HG03097 (cell line): Measurements from ENCODE around the gene TSGA10.
"Not testable (repeated sequence)": the region's sequence is repeated elsewhere in the genome, so short reads cannot be mapped to it uniquely, and the experiment has no call there.

ENCODE experiments used
- ATAC-seq: cut with Tn5 transposase; IDR thresholded peaks from one replicate; pipeline ENCODE4 v1.9.1; 2021; ENCODE audit not compliant: unreplicated experiment, low FRiP score

Gene TSGA10, protein sequence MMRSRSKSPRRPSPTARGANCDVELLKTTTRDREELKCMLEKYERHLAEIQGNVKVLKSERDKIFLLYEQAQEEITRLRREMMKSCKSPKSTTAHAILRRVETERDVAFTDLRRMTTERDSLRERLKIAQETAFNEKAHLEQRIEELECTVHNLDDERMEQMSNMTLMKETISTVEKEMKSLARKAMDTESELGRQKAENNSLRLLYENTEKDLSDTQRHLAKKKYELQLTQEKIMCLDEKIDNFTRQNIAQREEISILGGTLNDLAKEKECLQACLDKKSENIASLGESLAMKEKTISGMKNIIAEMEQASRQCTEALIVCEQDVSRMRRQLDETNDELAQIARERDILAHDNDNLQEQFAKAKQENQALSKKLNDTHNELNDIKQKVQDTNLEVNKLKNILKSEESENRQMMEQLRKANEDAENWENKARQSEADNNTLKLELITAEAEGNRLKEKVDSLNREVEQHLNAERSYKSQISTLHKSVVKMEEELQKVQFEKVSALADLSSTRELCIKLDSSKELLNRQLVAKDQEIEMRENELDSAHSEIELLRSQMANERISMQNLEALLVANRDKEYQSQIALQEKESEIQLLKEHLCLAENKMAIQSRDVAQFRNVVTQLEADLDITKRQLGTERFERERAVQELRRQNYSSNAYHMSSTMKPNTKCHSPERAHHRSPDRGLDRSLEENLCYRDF

DNA sequence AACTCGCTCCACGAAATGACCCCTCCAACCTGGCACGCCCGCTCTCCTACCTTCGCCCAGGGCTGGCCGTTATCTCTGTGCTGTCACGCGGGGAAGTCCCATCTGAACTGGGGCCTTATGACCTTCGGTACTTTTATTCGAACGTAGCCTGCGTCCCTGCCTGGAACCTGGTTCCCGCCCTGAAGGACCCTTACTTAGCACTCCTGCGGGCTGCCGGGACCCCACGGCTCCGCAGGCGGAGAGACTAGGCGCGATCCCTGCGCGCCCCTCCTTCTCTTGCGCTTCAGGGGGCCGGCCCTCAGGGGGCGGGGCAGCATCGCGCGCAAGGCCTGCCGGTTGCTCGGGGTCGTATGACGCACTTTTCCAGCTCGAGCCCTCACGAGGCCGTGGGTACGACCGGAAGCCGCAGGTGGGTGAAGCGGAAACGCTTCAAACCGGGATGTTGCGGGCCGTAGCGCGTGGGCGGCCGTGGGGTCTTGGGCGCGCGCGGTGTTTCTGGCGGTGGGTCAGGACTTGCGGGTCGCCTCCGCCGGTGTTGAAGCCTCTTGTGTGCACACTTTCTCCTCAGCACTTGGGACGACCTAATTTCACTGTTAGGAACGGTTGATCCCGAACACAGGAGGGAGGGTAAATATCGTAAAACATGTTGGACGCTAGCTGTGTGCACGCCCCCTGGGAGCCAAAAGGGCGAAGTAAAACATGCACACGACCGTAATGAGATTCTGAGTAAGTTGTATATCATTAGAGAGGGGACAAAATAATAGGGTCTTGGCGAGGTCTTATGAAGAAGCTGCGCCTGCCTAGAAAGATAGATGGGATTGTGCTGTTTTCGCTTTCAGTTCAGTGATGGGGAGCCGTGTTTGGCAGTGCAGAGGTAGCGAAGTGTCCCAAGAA lies at the start of gene TSGA10, which contains the start of gene LIPT1:
TSS of gene TSGA10 (minus strand) at position 300 of the 894 bp plus-strand sequence. CDS start 45,503 bp downstream, outside the sequence.
TSS of gene LIPT1 (plus strand) at position 325 of the 894 bp plus-strand sequence. CDS start 6,991 bp downstream, outside the sequence.
- ATAC-seq: peak; percentile 92

DNA sequence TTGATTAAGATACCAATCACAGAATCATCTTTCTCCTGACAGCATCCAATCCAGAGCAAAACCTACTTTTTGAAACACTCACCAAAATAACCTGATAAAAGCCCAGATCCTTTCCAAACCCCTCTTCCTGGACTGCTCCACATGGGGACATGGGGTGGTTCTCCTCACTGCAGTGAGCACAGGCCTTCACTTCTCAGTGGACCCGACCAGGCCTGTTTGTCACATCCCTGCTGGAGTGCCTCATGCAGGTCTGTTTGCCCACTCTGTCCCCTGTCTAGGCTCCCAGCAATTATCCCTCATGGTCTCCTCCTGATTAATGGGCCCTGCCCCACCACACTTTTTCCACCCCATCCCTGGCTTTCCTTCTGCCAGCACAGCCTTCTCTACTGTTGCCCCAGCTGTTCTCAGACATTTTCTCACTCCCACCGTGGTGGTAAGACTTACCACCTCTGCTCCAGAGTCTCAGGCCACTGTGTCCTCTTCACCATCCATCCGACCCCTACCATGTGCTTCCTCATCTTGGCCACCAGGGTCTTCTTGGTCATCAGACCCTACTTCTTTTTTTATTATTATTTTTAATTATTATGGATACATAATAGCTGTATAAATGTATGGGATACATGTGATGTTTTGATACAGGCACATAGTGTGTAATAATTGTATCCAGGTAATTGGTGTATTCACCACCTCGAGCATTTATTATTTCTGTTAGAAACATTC lies 47.4 kb upstream of the TSGA10 start:
- ATAC-seq: no peak

DNA sequence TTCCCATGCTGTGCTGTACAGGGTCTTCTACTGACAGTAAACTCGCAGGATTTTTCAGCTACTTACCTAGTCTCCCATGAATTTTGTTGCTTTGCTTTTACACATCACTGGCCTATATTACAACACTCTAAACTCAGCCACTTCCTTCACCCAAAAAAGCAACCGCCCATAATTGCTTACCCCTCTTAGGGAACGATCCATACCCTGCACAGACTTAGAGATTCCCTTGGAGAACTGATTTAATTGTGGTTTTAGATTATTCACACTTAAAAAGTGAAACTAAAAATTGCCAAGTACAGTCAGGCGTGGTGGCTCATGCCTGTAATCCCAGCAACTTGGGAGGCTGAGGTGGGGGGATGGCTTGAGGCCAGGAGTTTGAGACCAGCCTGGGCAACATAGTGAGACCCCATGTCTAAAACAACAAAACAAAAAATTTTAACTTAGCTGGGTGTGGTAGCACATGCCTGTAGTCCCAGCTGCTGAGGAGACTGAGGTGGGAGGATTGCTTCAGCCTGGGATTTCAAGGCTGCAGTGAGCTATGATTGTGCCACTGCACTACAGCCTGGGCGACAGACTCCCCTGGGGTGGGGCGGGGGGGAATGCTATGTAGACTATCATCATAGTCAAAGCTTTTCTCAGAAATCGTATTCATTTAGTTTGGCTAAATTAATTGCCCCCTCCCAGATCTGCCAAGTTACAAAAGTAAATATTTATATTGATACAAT lies 45.5 kb upstream of the TSGA10 start:
- ATAC-seq: no peak

DNA sequence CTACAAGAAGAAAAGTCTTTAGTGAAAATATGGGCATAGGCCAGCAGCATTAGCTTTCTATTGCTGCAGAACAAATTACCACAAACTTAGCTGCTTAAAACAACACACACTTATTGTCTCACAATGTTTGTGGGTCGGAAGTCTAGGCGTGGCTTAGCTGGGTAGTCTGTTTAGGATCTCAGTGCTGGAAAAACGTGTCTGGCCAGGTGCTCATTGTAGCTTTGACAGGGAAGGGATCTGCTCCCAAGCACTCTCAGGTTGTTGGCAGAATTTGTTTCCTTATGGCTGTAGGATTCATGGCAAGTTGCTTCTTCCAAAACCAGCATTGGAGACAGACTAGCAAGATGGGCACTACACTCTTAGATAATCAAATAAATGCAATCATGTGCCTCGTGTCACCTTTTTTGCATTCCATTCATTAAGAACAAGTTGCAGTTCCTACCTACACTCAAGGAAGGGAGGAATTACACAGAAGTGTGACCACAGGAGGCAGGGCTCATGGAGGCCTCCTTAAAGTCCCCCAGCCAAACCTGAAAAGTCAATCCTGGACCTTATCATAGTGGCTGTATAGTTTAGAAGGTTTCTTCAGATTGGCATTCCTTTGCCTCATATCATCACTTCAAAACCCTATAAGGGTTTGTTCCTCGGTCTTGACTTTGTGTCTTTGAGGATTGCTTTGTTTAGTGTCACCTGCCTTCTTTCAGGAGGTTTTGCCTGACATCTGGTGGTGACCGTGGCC lies 43.5 kb upstream of the TSGA10 start:
- ATAC-seq: no peak

DNA sequence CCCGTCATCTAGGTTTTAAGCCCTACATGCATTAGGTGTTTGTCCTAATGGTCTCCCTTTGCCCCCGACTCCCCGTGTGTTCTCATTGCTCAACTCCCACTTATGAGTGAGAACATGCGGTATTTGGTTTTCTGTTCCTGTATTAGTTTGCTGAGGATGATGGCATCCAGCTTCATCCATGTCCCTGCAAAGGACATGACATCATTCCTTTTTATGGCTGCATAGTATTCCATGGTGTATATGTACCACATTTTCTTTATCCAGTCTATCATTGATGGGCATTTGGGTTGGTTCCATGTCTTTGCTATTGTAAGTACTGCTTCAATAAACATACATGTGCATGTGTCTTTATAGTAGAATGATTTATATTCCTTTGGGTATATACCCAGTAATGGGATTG lies 37.6 kb upstream of the TSGA10 start:
- not testable (repeated sequence) for ATAC-seq

DNA sequence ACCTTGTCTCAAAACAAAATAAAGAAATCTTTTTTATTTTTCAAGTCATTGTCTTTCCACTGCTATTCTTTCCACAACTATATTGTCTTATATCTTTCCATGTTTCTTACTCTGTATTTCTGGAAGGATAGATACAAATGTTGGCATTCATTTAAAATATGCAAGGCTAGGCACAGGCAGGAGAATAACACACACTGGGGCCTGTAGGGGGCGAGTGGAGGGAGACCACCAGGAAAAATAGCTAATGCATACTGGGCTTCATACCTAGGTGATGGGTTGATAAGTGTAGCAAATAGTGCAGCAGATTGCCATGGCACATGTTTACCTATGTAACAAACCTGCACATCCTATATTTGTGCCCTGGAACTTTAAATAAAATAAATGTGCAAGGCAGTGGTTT lies 35.8 kb upstream of the TSGA10 start:
- ATAC-seq: no peak

DNA sequence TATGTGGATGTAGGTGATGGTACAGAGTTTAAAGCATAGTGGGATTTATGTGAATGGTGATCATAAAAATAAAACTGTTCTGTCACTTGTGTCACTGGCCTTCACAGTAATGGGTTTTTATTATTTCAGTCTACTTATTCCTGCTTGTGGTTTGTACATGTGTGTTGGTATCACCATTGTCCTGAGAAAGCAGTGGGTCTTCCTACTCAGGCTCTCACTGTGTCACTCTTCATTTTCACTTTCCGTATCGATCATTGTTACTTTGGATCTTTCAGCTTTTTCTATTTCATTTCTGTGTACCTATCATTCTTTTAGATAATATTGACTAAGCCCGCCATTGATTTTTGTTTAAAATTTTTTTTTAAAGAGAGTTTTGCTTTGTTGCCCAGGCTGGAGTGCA lies 33.6 kb upstream of the TSGA10 start:
- no peak for ATAC-seq

DNA sequence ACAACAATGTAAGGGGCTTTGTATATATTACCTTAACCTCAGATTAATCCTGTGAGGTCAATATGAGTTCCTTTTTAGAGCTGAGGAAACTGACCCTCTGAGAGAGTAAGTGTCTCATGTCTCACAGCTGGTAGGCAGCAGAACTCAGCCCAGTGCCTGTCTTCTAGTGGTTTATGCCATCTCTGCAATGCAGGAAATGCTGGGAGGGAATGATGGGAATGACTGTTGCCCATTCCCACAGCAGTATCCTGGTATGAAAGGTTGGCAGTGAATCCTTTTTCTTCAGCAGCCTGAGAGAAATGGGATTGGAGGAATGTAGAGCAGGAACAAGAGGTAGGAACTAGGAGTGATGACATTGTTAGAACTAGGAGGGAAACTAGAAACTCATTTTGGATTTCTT lies 32.3 kb upstream of the TSGA10 start:
- ATAC-seq: no peak

DNA sequence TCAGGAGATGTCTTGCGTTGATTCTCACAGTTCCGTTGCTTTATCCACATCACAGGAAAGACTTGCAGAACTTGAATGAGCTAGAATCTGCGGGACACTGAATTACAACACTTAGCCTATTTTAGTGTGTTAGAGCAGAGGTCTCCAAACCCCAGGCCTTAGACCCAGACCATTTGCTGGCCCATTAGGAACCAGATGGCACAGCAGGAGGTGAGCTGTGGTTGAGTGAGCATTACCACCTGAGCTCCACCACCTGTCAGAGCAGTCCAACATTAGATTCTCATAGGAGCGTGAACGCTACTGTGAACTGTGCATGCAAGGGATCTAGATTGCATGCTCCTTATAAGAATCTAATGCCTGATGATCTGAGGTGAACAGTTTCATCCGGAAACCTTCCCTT lies 30.1 kb upstream of the TSGA10 start:
- no peak for ATAC-seq

DNA sequence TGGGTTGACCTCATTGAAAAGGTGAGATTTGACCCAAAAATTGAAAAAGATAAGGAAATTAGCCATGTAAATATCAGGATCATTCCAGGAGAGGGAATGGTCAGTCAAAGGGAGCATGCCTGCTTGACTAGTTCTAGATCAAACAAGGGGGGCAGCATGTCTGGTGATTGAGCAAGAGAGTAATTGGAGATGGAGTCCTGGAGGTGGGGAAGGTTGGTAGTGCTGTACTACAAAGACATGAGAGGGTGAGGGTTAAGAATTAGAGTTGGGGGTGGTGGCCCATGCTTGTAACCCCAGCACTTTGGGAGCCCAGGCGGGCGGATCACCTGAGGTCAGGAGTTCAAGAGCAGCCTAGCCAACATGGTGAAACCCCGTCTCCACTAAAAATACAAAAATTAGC lies 28.3 kb upstream of the TSGA10 start:
- no peak for ATAC-seq

DNA sequence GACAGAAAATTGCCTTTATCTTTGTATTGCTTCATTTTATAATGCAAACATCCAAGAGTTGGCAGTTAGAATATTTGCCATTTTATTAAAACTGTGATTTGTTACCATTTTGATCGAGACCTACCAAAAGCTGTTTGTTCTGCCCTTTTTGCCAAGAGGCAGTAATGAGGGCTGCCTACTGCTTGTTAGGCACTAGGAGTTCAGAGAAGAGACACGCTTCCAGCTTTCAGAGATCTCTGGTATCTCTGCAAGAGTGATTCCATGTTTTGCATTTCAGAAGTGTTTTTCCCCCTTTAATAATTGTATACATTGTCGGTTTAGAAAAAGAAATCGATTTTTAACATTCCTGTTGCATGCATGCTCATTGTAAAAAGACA lies 26.9 kb upstream of the TSGA10 start:
- ATAC-seq: no peak

DNA sequence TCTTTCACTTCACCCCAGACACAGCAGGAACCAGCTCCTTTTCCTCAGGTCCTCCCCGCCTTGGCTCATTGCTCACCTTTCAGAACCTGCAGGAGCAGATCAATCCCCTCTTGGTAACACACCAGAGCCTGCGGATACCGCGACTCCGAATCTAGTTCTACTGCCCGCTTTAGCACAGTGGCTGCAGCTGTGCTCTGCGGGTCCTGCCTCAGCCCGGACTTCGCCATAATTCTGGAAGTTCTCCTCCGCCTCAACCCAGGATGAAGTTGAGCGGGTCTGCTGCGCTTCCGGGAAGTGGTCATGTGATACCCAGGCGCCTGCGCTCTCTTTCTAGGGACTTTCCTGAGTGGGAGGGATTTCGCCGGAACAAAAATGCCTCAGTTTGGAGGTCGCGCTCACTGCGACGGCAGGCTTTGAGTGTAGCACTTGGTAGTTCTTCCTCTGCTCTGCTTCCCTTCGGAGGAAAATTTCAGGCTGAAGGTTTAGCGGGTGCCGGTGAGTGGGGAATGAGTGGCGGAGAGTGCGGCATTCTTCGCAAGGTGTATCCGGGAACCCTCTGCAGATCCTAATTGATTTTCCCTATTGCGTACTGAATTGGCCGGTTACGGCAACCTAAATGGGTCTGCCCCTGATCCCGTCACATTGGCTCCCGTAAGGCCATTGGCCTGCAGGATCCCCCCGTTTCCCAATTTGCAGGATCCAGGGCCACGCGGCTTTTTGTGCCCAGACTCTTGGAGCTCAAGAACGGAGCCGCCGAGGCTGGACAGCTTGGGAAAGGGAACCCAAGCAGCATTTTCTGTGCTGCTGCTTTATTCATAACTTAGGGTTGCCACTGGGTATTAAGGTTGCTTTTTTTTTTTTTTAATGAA lies 26.2 kb upstream of the TSGA10 start, which contains the start of the genes MITD1 and MRPL30:
TSS of gene MITD1 (minus strand) at position 304 of the 869 bp plus-strand sequence. CDS start at position 227, 77 bp downstream.
TSS of gene MRPL30 (plus strand) at position 430 of the 869 bp plus-strand sequence. CDS start 5,020 bp downstream, outside the sequence.
- ATAC-seq: peak; percentile 92

DNA sequence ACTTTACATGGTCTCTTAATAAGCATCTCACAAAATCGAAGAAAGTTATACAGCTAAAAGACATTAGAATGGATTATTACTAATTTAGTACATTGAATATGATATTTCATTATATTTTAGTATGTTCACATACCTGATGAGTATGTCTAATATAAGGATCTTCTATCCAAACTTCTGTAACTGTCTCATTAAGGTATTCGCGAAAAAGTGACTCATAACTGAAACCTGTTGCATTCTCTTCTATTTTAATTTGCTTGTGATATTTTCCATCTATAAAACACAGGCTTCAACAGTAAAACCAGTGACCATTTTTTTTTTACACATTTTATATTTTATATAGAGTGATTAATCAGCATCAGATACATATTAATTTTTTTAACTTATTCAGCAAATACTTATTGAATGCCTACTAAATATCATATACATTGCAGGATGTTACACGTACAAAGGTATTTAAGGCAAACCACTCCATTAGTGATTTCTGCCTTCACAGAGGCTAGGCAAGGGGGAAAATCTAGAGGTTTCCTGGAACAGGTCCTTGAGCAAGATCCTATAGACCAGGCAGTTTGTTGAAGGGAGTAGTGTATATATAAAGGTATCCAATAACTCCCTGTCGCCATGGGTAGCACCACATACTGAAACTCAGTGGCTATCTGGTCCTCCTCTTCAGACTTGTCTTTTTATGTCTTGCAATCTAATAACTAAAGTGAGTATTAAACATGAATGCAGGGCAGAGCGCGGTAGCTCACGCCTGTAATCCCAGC lies 16.8 kb upstream of the TSGA10 start:
- no peak for ATAC-seq

DNA sequence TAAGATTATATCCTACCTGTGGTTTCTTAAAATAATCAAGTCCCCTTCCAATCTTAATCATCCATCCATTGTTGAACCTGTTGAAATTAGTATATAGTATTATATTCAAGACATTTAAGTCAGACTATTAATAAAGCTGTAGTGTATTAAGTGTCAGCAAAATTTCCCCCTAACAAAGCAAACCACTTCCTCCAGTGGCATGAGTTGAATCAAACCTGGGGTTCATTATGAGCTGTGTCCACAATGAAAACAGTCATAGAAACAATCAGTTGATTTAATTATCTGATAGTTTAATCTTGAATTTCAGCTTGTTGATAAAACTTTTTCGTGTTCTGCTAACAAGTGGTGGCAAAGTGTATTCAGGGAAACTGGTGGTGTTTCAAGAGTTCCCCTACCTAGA lies 14.8 kb upstream of the TSGA10 start:
- no peak for ATAC-seq

DNA sequence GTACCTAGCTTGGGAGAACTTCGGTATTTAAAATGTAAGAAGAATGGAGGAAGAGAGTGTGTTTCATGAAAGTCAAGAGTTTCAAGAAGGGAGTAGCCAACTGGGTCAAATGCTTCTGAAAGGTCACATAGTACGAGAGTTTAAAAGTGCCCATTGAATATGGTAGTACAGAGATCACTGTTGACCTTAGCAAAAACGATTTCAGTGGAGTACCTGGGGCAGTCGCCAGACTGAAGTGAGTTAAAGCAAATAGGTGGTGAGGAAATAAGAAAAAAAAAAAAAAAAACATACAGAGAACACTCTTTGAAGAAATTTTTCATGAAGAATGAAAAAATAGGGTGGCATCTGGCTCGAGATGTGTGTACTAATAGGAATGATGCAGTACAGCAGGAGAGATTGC lies 11.5 kb upstream of the TSGA10 start:
- no peak for ATAC-seq

DNA sequence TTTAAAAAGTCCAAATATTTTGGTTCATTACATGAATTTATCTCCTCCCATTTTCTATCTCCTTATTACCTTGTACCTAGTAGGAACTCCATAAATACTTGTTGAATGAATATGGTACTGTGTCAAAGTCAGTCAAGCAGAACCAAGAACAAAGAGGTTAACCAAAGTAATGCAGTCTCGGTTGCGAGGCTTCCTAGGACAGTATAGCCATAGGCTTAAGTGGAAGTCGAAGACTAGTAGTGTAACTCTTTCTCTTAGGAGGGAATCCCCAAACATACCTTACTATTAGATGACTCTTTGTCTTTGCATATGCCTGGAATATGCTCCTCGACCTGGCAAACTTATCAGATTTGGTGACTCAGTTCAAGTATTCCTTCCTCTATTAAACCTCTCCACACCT lies 4.9 kb upstream of the TSGA10 start:
- no peak for ATAC-seq

DNA sequence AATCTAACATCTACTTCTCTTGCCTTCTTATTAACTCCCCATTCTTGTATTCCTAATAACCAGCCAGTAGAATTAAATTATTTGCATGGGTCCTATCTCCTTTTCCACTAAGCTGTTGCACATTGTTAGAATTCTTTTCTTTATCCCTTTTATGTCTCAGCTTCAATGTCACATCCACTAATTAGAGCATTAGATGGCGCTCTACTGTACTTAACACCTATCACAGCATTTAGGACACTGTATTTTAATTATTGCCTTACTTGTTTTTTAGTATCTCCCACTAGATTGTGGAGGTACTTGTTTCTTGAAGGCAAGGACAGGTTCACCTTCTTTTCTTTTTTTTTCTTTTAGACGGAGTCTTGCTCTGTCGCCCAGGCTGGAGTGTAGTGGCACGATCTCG lies 3.9 kb upstream of the TSGA10 start:
- no peak for ATAC-seq
